ENCODE measurements around the gene PHAF1. TPM values are rescaled to one million over a fixed set of nuclear protein-coding genes. Genes with fewer than 3 reads are reported as not detected.

PHAF1 gene
- total RNA-seq, 1 donor from 2014 or later = 24.6 TPM

DNA sequence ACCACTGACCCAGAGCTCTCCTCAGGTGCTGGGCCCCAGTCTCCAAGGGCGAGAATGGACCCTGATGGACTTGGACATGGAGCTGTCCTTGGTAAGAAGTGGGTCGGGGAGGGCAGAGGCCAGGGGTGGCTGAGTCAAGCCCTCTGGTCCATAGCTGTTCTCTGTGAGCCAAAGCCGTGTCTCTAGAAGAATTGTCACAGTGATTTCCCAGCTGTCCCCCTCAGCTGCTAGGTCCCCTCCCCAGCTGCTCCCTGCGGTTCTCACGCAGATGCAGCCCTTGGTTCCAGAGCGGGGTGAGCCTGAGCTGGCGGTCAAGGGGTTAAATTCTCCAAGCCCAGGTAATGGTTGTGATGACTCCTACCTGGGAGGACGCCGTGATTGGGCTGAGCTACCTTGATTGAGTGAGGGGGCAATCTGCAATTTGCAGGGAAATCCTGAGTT lies 59.3 kb downstream of the PHAF1 start:
- TF ChIP-seq, protein P1, sequence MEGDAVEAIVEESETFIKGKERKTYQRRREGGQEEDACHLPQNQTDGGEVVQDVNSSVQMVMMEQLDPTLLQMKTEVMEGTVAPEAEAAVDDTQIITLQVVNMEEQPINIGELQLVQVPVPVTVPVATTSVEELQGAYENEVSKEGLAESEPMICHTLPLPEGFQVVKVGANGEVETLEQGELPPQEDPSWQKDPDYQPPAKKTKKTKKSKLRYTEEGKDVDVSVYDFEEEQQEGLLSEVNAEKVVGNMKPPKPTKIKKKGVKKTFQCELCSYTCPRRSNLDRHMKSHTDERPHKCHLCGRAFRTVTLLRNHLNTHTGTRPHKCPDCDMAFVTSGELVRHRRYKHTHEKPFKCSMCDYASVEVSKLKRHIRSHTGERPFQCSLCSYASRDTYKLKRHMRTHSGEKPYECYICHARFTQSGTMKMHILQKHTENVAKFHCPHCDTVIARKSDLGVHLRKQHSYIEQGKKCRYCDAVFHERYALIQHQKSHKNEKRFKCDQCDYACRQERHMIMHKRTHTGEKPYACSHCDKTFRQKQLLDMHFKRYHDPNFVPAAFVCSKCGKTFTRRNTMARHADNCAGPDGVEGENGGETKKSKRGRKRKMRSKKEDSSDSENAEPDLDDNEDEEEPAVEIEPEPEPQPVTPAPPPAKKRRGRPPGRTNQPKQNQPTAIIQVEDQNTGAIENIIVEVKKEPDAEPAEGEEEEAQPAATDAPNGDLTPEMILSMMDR (IDR thresholded peaks at IDR 0.05; ENCODE audit: insufficient read depth, low read length, poor library complexity, severe bottlenecking) = no peak
- no peak overlapping the region for H3K4me3 ChIP-seq (ENCODE audit: low read depth, low read length)
- no peaks in the 10 kb centered on the region for H3K36me3 ChIP-seq (ENCODE audit: control insufficient read depth, insufficient read depth, low read length)
- H3K27me3 ChIP-seq (ENCODE audit: control insufficient read depth, insufficient read depth, low read length) = peaks cover 36% of the 10 kb centered on the region
- DNase-seq (ENCODE audit: low read depth) = no peak

GRCh38 chr16:67169642-67170167 lies 60.0 kb downstream of the PHAF1 start:
- Histone ChIP-seq H3K4me3 (ENCODE audit: low read depth, low read length) (peak overlapping the region; percentile 35), H3K27me3 (ENCODE audit: control insufficient read depth, insufficient read depth, low read length) (peaks cover 30% of the 10 kb centered on the region), H3K36me3 (ENCODE audit: control insufficient read depth, insufficient read depth, low read length) (no peaks in the 10 kb centered on the region)
- TF ChIP-seq, protein P1 (IDR thresholded peaks at IDR 0.05; ENCODE audit: insufficient read depth, low read length, poor library complexity, severe bottlenecking) = peak; percentile 73
- no peak for DNase-seq (ENCODE audit: low read depth)

GRCh38 chr16:67170168-67170948 lies 60.6 kb downstream of the PHAF1 start, which contains the start of gene NOL3:
NOL3 (plus strand) TSS chr16:67170538.
- Histone ChIP-seq H3K36me3 (ENCODE audit: control insufficient read depth, insufficient read depth, low read length) (no peaks in the 10 kb centered on the region), H3K4me3 (ENCODE audit: low read depth, low read length) (peak within 1 kb of the TSS; percentile 35), H3K27me3 (ENCODE audit: control insufficient read depth, insufficient read depth, low read length) (peaks cover 24% of the 10 kb centered on the region)
- no peak for DNase-seq (ENCODE audit: low read depth)
- TF ChIP-seq, protein P1 (IDR thresholded peaks at IDR 0.05; ENCODE audit: insufficient read depth, low read length, poor library complexity, severe bottlenecking) = peak; percentile 3

GRCh38 chr16:67170949-67171649 lies 61.4 kb downstream of the PHAF1 start:
- TF ChIP-seq, protein P1 (IDR thresholded peaks at IDR 0.05; ENCODE audit: insufficient read depth, low read length, poor library complexity, severe bottlenecking) = no peak
- no peak for DNase-seq (ENCODE audit: low read depth)
- Histone ChIP-seq H3K27me3 (ENCODE audit: control insufficient read depth, insufficient read depth, low read length) (peaks cover 17% of the 10 kb centered on the region), H3K36me3 (ENCODE audit: control insufficient read depth, insufficient read depth, low read length) (no peaks in the 10 kb centered on the region), H3K4me3 (ENCODE audit: low read depth, low read length) (peak overlapping the region; percentile 35)

- no peak for DNase-seq (ENCODE audit: low read depth)
- Histone ChIP-seq H3K36me3 (ENCODE audit: control insufficient read depth, insufficient read depth, low read length) (no peaks in the 10 kb centered on the region), H3K4me3 (ENCODE audit: low read depth, low read length) (peak overlapping the region; percentile 31), H3K27me3 (ENCODE audit: control insufficient read depth, insufficient read depth, low read length) (no peaks in the 10 kb centered on the region)
- TF ChIP-seq, protein P1 (IDR thresholded peaks at IDR 0.05; ENCODE audit: insufficient read depth, low read length, poor library complexity, severe bottlenecking) = no peak
Observed at GRCh38 chr16:67173323-67173722, 63.6 kb downstream of the PHAF1 start.

Measured in kidney epithelial cell (primary cell).